Caco-2 (cell line): Measurements from ENCODE around the gene PCDHB1. TPM values are rescaled to one million over a fixed set of nuclear protein-coding genes. Genes with fewer than 3 reads are reported as not detected.
"Not testable (repeated sequence)": the region's sequence is repeated elsewhere in the genome, so short reads cannot be mapped to it uniquely, and the experiment has no call there.

Source experiments
- BruUV-seq: library from RNA; stranded (reverse); fragments of 400-500 nt; replicated peaks from 2 replicates; lab custom pipeline; 2021; lab: Mats Ljungman, UMichigan
- CTCF ChIA-PET: fragments of 300-600 bp; sonication (Branson Sonifier 250); formaldehyde crosslinking; loops from one replicate; lab custom pipeline; 2022; ENCODE audit warnings: antibody characterized with exemption; lab: Charles Lee
- POLR2A ChIA-PET: fragments of 300-600 bp; sonication (Branson Sonifier 250); formaldehyde crosslinking; loops from one replicate; lab custom pipeline; 2022; ENCODE audit warnings: antibody characterized with exemption; lab: Charles Lee
- DNase-seq, 2 experiments: peaks; one replicate each; pipeline versions ENCODE4 v3.0.0 to v3.0.0-alpha.2; 2020 to 2022
- H3K27me3 ChIP-seq: replicated peaks from 2 replicates; pipeline ENCODE4 v1.6.0; 2011; ENCODE audit warnings: low read length; ENCODE audit not compliant: control insufficient read depth, insufficient read depth
- H3K36me3 ChIP-seq: 2 replicates; pipeline ENCODE4 v1.5.1; 2011; ENCODE audit warnings: low read length; ENCODE audit not compliant: control insufficient read depth, insufficient read depth
- H3K4me1 ChIP-seq: fragments of 250-450 bp; sonication (Bioruptor Pico); 2 replicates; pipeline ENCODE4 v1.5.1; 2020; ENCODE audit warnings: mild to moderate bottlenecking
- H3K4me3 ChIP-seq: 2 replicates; pipeline ENCODE4 v1.5.1; 2011; ENCODE audit warnings: low read depth, mild to moderate bottlenecking, control low read depth, low read length
- H3K9me3 ChIP-seq: fragments of 250-450 bp; sonication (Bioruptor Pico); 2 replicates; pipeline ENCODE4 v1.5.1; 2020; ENCODE audit warnings: mild to moderate bottlenecking, moderate library complexity
- H3K27ac Mint-ChIP-seq: one replicate; pipeline ENCODE4 v1.8.0; 2022; ENCODE audit warnings: mixed read lengths; ENCODE audit not compliant: unreplicated experiment
- H3K27me3 Mint-ChIP-seq: one replicate; pipeline ENCODE4 v1.8.0; 2022; ENCODE audit warnings: mixed read lengths; ENCODE audit not compliant: insufficient read depth, unreplicated experiment
- H3K36me3 Mint-ChIP-seq: one replicate; pipeline ENCODE4 v1.8.0; 2022; ENCODE audit warnings: mild to moderate bottlenecking, mixed read lengths; ENCODE audit not compliant: insufficient read depth, unreplicated experiment
- H3K4me1 Mint-ChIP-seq: one replicate; pipeline ENCODE4 v1.8.0; 2022; ENCODE audit warnings: low read depth, mixed read lengths; ENCODE audit not compliant: unreplicated experiment
- H3K4me3 Mint-ChIP-seq: one replicate; pipeline ENCODE4 v1.8.0; 2022; ENCODE audit warnings: mild to moderate bottlenecking, moderate library complexity, mixed read lengths; ENCODE audit not compliant: unreplicated experiment
- H3K9me3 Mint-ChIP-seq: one replicate; pipeline ENCODE4 v1.8.0; 2022; ENCODE audit warnings: mixed read lengths; ENCODE audit not compliant: unreplicated experiment
- intact Hi-C: fragments of 100-400 bp; cut with micrococcal nuclease; formaldehyde crosslinking; loops from one replicate; pipeline ENCODE4 v1.10.0; 2022; ENCODE audit not compliant: unreplicated experiment
- total RNA-seq: library from RNA; stranded (reverse); gene quantifications from 2 replicates; pipeline ENCODE4 v1.2.3, GENCODE V29; 2022
- TF ChIP-seq, protein P1 (sequence below), 2 experiments: fragments of 200-600 bp in 1 of 2; IDR thresholded peaks; 1 replicate in 1 of 2; 2 replicates in 1 of 2; pipeline versions ENCODE4 v1.5.1 to v1.8.0; 2011 to 2022; ENCODE audit warnings: antibody characterized with exemption in 1 of 2, control low read depth in 1 of 2, inconsistent platforms in 1 of 2, low read depth in 1 of 2, low read length in 1 of 2, mild to moderate bottlenecking in 1 of 2, moderate library complexity in 1 of 2; ENCODE audit not compliant: insufficient read depth in 1 of 2, severe bottlenecking in 1 of 2, unreplicated experiment in 1 of 2

The PCDHB1 gene
- total RNA-seq, 1 experiment from 2014 or later: not detected

DNA sequence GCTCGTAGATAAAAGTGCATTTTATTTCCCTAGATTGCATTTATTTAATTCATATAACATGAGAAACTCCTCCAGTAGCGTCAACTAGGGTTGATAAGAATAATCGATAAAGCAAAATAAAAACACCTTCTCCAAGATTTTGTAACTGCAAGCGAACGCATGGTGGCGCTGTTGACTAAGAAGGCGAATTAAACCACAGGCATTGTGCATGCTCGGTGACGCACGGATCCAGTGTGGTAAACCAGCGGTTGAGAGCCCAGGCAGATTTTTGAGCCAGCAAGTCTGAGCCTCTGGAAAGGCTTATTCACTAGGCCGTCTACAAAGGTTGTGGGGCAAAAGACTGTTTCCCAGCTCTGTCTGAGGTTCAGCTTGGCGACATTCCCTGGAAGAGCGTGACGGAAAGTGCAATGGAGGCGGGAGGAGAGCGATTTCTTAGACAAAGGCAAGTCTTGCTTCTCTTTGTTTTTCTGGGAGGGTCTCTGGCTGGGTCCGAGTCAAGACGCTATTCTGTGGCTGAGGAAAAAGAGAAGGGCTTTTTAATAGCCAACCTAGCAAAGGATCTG is 49.1 kb downstream of the PCDHB1 start, which contains the start of gene PCDHB3:
PCDHB3 (plus strand) TSS at position 231 of the 563 bp plus-strand sequence; CDS start at position 408, 177 bp downstream.
- ChIA-PET POLR2A (no interaction called here), CTCF (no interaction called here)
- Histone ChIP-seq H3K9me3 (no peaks in the 10 kb centered on the region; the same call in 1 of the 2 replicates), H3K36me3 (no peaks in the 10 kb centered on the region), H3K27me3 (no peaks in the 10 kb centered on the region), H3K4me1 (no peaks in the 10 kb centered on the region), H3K4me3 (no peak within 1 kb of the TSS)
- intact Hi-C loops: no loop called here
- Mint-ChIP-seq H3K27me3 (no peaks in the 10 kb centered on the region), H3K36me3 (no peaks in the 10 kb centered on the region), H3K4me1 (no peaks in the 10 kb centered on the region), H3K4me3 (peak within 1 kb of the TSS; percentile 20), H3K27ac (no peak within 1 kb of the TSS), H3K9me3 (peaks cover 19% of the 10 kb centered on the region)
- TF ChIP-seq, protein P1, sequence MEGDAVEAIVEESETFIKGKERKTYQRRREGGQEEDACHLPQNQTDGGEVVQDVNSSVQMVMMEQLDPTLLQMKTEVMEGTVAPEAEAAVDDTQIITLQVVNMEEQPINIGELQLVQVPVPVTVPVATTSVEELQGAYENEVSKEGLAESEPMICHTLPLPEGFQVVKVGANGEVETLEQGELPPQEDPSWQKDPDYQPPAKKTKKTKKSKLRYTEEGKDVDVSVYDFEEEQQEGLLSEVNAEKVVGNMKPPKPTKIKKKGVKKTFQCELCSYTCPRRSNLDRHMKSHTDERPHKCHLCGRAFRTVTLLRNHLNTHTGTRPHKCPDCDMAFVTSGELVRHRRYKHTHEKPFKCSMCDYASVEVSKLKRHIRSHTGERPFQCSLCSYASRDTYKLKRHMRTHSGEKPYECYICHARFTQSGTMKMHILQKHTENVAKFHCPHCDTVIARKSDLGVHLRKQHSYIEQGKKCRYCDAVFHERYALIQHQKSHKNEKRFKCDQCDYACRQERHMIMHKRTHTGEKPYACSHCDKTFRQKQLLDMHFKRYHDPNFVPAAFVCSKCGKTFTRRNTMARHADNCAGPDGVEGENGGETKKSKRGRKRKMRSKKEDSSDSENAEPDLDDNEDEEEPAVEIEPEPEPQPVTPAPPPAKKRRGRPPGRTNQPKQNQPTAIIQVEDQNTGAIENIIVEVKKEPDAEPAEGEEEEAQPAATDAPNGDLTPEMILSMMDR (IDR thresholded peaks at IDR 0.05; ENCODE audit: insufficient read depth in 1 of 2, low read depth in 1 of 2, low read length in 1 of 2, severe bottlenecking in 1 of 2, unreplicated experiment in 1 of 2): peak in 1 of 2 experiments; percentile 5
- peak in 1 of 2 experiments; percentile 16 for DNase-seq
- BruUV-seq: no TSS peak

DNA sequence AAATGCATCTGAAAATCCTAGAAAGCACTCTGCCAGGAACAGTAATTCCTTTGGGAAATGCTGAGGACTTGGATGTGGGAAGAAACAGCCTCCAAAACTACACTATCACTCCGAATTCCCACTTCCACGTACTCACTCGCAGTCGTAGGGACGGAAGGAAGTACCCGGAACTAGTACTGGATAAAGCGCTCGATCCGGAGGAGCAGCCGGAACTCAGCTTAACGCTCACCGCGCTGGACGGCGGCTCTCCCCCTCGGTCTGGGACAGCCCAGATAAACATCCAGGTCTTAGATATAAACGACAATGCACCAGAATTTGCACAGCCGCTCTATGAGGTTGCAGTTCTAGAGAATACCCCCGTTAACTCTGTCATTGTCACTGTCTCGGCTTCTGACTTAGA is 49.9 kb downstream of the PCDHB1 start:
- H3K36me3 ChIP-seq: no peaks in the 10 kb centered on the region
- Mint-ChIP-seq H3K27me3 (no peaks in the 10 kb centered on the region), H3K9me3 (peaks cover 19% of the 10 kb centered on the region), H3K4me3 (no peak overlapping the region), H3K36me3 (no peaks in the 10 kb centered on the region), H3K4me1 (no peaks in the 10 kb centered on the region), H3K27ac (no peak overlapping the region)
- TF ChIP-seq, protein P1 (IDR thresholded peaks at IDR 0.05; ENCODE audit: insufficient read depth in 1 of 2, low read depth in 1 of 2, low read length in 1 of 2, severe bottlenecking in 1 of 2, unreplicated experiment in 1 of 2): no peak
- H3K27me3 ChIP-seq: no peaks in the 10 kb centered on the region
- H3K4me1 ChIP-seq: no peaks in the 10 kb centered on the region
- H3K9me3 ChIP-seq: no peaks in the 10 kb centered on the region; the same call in 1 of the 2 replicates
- BruUV-seq: no TSS peak
- no peak for DNase-seq
- POLR2A ChIA-PET: no interaction called here
- no peak overlapping the region for H3K4me3 ChIP-seq
- CTCF ChIA-PET: no interaction called here
- intact Hi-C loops: no loop called here

DNA sequence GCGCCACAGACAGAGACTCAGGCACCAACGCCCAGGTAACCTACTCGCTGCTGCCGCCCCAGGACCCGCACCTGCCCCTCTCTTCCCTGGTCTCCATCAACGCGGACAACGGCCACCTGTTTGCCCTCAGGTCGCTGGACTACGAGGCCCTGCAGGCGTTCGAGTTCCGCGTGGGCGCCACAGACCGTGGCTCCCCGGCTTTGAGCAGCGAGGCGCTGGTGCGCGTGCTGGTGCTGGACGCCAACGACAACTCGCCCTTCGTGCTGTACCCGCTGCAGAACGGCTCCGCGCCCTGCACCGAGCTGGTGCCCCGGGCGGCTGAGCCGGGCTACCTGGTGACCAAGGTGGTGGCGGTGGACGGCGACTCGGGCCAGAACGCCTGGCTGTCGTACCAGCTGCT is 50.9 kb downstream of the PCDHB1 start:
- H3K9me3 ChIP-seq, H3K36me3 Mint-ChIP-seq, H3K27me3 Mint-ChIP-seq, H3K4me1 ChIP-seq, intact Hi-C loops, POLR2A ChIA-PET, H3K4me3 ChIP-seq, H3K4me1 Mint-ChIP-seq, H3K4me3 Mint-ChIP-seq, BruUV-seq, DNase-seq, H3K36me3 ChIP-seq, H3K27ac Mint-ChIP-seq, H3K27me3 ChIP-seq, CTCF ChIA-PET: not testable (repeated sequence)
- H3K9me3 Mint-ChIP-seq: peaks cover 23% of the 10 kb centered on the region

DNA sequence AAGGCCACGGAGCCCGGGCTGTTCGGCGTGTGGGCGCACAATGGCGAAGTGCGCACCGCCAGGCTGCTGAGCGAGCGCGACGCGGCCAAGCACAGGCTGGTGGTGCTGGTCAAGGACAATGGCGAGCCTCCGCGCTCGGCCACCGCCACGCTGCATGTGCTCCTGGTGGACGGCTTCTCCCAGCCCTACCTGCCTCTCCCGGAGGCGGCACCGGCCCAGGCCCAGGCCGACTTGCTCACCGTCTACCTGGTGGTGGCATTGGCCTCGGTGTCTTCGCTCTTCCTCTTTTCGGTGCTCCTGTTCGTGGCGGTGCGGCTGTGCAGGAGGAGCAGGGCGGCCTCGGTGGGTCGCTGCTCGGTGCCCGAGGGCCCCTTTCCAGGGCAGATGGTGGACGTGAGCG is 51.3 kb downstream of the PCDHB1 start:
- CTCF ChIA-PET, H3K27me3 ChIP-seq, H3K9me3 ChIP-seq, intact Hi-C loops, DNase-seq, BruUV-seq, H3K36me3 Mint-ChIP-seq, H3K4me1 Mint-ChIP-seq, H3K27ac Mint-ChIP-seq, H3K4me1 ChIP-seq, H3K36me3 ChIP-seq, H3K27me3 Mint-ChIP-seq, H3K4me3 ChIP-seq, H3K4me3 Mint-ChIP-seq, POLR2A ChIA-PET: not testable (repeated sequence)
- H3K9me3 Mint-ChIP-seq: peaks cover 27% of the 10 kb centered on the region
